Activated naive CD4-positive, alpha-beta T cell treated with anti-CD3 and anti-CD28 coated beads, Interleukin-2, amount 50 U/mL, for 16 hours (primary cell): Measurements from ENCODE around the gene TMEM87B.

Experiments used
- DNase-seq: peaks from one replicate; pipeline ENCODE4 v3.0.0-alpha.2; 2020

TMEM87B gene

GRCh38 chr2:112152476-112153178, 97.6 kb downstream of the TMEM87B start:
- no peak for DNase-seq

- no peak for DNase-seq
Observed at GRCh38 chr2:112153179-112153490, 98.1 kb downstream of the TMEM87B start.

- no peak for DNase-seq
Observed at GRCh38 chr2:112153501-112153900, 98.4 kb downstream of the TMEM87B start.

GRCh38 chr2:112154246-112155117, 99.4 kb downstream of the TMEM87B start:
- DNase-seq: no peak

GRCh38 chr2:112155331-112156151, 100.5 kb downstream of the TMEM87B start:
- DNase-seq: peak; percentile 42

GRCh38 chr2:112156152-112156986, 101.3 kb downstream of the TMEM87B start:
- peak; percentile 28 for DNase-seq

GRCh38 chr2:112157472-112157871, 102.4 kb downstream of the TMEM87B start:
- DNase-seq: no peak

GRCh38 chr2:112159454-112159921, 104.4 kb downstream of the TMEM87B start:
- no peak for DNase-seq

GRCh38 chr2:112160283-112161250, 105.5 kb downstream of the TMEM87B start:
- DNase-seq: no peak

- no peak for DNase-seq
Observed at GRCh38 chr2:112161431-112162145, 106.5 kb downstream of the TMEM87B start.

GRCh38 chr2:112162341-112162740, 107.3 kb downstream of the TMEM87B start:
- no peak for DNase-seq

GRCh38 chr2:112162956-112163355, 107.9 kb downstream of the TMEM87B start:
- DNase-seq: no peak

GRCh38 chr2:112163541-112163981, 108.5 kb downstream of the TMEM87B start:
- DNase-seq: no peak

- no peak for DNase-seq
Observed at GRCh38 chr2:112164876-112165275, 109.8 kb downstream of the TMEM87B start.

- DNase-seq: no peak
Observed at GRCh38 chr2:112165296-112165695, 110.2 kb downstream of the TMEM87B start.

GRCh38 chr2:112166806-112167499, 111.9 kb downstream of the TMEM87B start:
- DNase-seq: peak; percentile 36

GRCh38 chr2:112168422-112169124, 113.5 kb downstream of the TMEM87B start:
- no peak for DNase-seq
